Choroid plexus epithelial cell (primary cell): ENCODE results near the gene ABCC10.
"Not testable (repeated sequence)": the region's sequence is repeated elsewhere in the genome, so short reads cannot be mapped to it uniquely, and the experiment has no call there.

Experiments
- DNase-seq: peaks from one replicate; pipeline ENCODE4 v3.0.0-alpha.2; 2010; ENCODE audit warnings: low read depth
- H3K4me3 ChIP-seq: 2 replicates; pipeline ENCODE4 v1.5.1; 2011; ENCODE audit warnings: low read depth, mild to moderate bottlenecking, control low read depth, low read length, moderate library complexity
- CTCF ChIP-seq: conservative IDR thresholded peaks from 2 replicates; pipeline ENCODE4 v1.5.1; 2011; ENCODE audit warnings: low read depth, mild to moderate bottlenecking, control low read depth, inconsistent platforms, low read length, moderate library complexity

Gene ABCC10

GRCh38 chr6:43460032-43460431 lies 32.7 kb downstream of the ABCC10 start:
- no peak for DNase-seq
- H3K4me3 ChIP-seq, result no peak overlapping the region
- no peak for TF ChIP-seq CTCF

GRCh38 chr6:43461936-43462335 lies 34.6 kb downstream of the ABCC10 start:
- no peak overlapping the region for H3K4me3 ChIP-seq
- no peak for TF ChIP-seq CTCF
- no peak for DNase-seq

GRCh38 chr6:43464337-43464736 lies 37.0 kb downstream of the ABCC10 start:
- DNase-seq, result no peak
- no peak overlapping the region for H3K4me3 ChIP-seq
- TF ChIP-seq CTCF, result no peak

GRCh38 chr6:43465948-43466347 lies 38.6 kb downstream of the ABCC10 start:
- H3K4me3 ChIP-seq, result no peak overlapping the region
- TF ChIP-seq CTCF, result no peak
- no peak for DNase-seq

- not testable (repeated sequence) for DNase-seq, H3K4me3 ChIP-seq
Observed at GRCh38 chr6:43467265-43467664, 39.9 kb downstream of the ABCC10 start.

- no peak overlapping the region for H3K4me3 ChIP-seq
- no peak for DNase-seq
- TF ChIP-seq CTCF, result no peak
Observed at GRCh38 chr6:43467752-43468151, 40.4 kb downstream of the ABCC10 start.

GRCh38 chr6:43468240-43468639 lies 40.9 kb downstream of the ABCC10 start:
- no peak for TF ChIP-seq CTCF
- no peak overlapping the region for H3K4me3 ChIP-seq
- no peak for DNase-seq
